D341Med (cell line): ENCODE measurements around the gene CFAP251.
"Not testable (repeated sequence)": the region's sequence is repeated elsewhere in the genome, so short reads cannot be mapped to it uniquely, and the experiment has no call there.

Experiments
- DNase-seq: peaks from one replicate; pipeline ENCODE4 v3.0.0; 2012; ENCODE audit warnings: low spot score

Gene CFAP251

GRCh38 chr12:121980191-121980891 is 61.9 kb downstream of the CFAP251 start:
- DNase-seq: no peak

DNA sequence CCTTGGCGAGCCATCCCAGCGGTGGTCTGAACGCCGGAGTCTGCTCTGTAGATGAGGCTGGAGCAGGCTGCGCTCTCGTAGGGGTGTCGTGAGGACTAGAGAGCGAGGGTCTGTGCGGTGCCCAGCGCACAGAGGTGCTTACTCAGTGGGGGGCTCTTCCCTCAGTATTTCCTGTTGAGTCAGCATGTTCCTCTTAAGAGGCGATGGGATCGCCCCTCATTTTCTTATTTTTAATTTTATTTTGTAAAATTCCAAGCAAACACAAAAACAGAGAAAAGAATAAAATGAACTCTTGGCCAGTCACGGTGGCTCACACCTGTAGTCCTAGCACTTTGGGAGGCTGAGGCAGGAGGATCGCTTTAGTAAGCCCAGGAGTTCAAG is 62.5 kb downstream of the CFAP251 start:
- DNase-seq: no peak

DNA sequence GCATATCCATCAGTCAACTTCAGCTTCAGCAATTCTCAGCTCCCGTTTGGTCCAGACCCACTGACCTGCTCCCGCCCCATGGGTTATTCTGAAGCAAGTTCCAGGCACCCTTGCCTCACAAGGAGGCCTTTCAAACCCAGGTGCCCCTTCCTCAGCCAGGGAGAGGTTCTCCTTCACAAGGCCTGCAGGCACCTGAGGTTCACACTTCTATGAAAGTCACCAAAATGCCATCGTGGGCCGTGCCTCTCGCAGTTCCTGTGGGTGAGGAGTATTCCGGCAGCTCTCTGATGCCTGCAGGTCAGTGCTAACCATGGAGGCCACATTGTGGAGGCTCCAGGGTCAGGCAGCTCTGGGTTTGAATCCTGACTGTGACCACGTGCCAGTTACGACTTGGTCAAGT is 63.1 kb downstream of the CFAP251 start:
- DNase-seq: no peak

DNA sequence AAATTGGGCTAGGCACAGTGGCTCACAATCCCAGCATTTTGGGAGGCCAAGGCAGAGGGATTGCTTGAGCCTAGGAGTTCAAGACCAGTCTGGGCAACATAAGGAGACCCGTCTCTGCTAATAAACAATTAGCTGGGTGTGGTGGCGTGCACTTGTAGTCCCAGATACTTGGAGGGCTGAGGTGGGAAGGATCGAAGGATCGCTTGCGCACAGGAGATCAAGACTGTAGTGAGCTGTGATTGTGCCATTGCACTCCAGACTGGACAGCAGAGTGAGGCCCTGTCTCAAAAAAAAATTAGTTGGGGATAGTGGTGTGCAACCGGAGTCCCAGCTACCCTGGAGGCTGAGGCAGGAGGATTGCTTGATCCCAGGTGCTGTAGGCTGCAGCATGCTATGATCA is 64.6 kb downstream of the CFAP251 start:
- no peak for DNase-seq

GRCh38 chr12:121983536-121984210 is 65.3 kb downstream of the CFAP251 start:
- no peak for DNase-seq

DNA sequence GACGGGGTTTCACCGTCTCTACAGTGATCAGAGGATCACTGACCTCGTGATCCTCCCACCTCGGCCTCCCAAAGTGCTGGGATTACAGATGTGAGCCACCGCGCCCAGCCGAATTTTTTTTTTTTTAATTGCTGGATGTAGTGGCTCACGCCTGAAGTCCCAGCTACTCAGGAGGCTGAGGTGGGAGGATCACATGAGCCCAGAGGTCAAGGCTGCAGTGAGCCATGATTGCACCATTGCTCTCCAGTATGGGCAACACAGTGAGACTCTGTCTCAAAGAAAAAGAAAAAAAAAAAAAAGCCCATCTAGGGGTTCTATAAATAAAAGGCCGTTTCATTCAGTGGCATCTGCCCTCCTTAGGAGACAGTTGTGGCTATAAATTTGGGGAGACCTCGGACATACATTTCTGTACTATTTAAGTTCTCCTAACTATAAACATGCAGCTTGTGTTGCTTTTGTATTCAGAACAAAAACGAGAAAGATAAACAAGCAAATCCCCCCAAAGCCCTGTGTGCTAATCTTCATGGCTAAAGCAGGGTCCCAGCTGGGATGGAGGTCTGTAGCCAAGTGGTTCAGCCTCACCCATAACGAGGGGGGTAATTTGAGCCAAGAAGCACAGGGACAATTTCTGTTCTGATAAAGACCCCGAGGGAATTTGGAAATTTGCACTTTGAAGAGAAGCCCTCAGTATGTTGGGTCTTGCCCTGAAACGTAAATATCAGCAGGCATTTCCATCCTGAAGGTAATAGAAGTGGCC is 68.3 kb downstream of the CFAP251 start:
- DNase-seq: peak; percentile 63

- not testable (repeated sequence) for DNase-seq
These were observed 70.1 kb downstream of the CFAP251 start for GRCh38 chr12:121988519-121988918.

GRCh38 chr12:121989276-121990113 is 71.1 kb downstream of the CFAP251 start:
- DNase-seq: no peak

GRCh38 chr12:121990114-121990647 is 71.8 kb downstream of the CFAP251 start:
- no peak for DNase-seq

- peak; percentile 75 for DNase-seq
These were observed 72.6 kb downstream of the CFAP251 start for GRCh38 chr12:121990692-121991603.

- DNase-seq: no peak
These were observed 73.9 kb downstream of the CFAP251 start for GRCh38 chr12:121992059-121992879.

GRCh38 chr12:121996050-121996944 is 77.9 kb downstream of the CFAP251 start:
- DNase-seq: no peak

DNA sequence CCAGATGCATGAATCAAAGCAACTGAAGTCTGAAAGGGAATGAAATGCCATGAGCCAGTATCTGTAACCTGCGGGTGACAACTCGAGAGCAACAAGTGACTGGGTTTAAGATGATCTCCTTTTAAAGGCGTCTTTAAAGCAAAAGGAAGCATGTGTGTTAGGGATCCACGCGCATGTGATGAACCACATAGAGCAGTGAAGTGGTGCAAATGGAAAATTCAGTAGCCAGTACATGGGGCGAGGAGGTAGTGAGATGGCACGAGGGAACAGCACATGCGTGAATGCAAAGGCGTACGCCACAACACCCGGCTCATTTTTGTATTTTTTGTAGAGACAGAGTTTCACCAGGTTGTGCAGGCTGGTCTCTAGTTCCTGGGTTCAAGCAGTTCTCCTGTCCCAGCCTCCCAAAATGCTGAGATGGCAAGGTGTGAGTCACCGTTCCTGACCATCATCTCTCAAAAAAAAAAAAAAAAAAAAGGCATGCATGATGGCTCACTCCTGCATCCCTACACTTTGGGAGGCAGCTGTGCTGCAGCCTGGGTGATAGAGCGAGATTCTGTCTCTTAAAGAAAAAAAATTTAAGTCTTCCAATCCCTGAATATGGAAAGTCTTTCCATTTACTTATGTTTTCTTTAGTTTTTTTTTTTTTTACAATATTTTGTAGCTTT is 78.7 kb downstream of the CFAP251 start:
- DNase-seq: no peak

- DNase-seq: peak; percentile 54
These were observed 83.2 kb downstream of the CFAP251 start for GRCh38 chr12:122001466-122002209.

GRCh38 chr12:122003651-122004611 is 85.5 kb downstream of the CFAP251 start:
- DNase-seq: no peak

GRCh38 chr12:122004633-122005071 is 86.3 kb downstream of the CFAP251 start:
- no peak for DNase-seq
